Uterus (tissue), 2 donors: ENCODE results near the gene CHRNA5.

Source experiments
- POLR2A ChIP-seq, 2 donors: fragments of 450-650 bp; IDR thresholded peaks; one replicate each; pipeline ENCODE4 v1.6.1; 2016; ENCODE audit warnings: antibody characterized with exemption in 2 of 2, mild to moderate bottlenecking in 1 of 2, moderate library complexity in 1 of 2
- TF ChIP-seq, protein P1 (sequence below), 4 experiments: fragments of 200-600 bp in 2 of 4; fragments of 450-650 bp in 2 of 4; sonication (generic) in 2 of 4; IDR thresholded peaks; one replicate each; pipeline ENCODE4 v1.5.1; 2016 to 2019; ENCODE audit warnings: antibody characterized with exemption in 4 of 4, mild to moderate bottlenecking in 2 of 4, moderate library complexity in 1 of 4

- TF ChIP-seq, protein P1, sequence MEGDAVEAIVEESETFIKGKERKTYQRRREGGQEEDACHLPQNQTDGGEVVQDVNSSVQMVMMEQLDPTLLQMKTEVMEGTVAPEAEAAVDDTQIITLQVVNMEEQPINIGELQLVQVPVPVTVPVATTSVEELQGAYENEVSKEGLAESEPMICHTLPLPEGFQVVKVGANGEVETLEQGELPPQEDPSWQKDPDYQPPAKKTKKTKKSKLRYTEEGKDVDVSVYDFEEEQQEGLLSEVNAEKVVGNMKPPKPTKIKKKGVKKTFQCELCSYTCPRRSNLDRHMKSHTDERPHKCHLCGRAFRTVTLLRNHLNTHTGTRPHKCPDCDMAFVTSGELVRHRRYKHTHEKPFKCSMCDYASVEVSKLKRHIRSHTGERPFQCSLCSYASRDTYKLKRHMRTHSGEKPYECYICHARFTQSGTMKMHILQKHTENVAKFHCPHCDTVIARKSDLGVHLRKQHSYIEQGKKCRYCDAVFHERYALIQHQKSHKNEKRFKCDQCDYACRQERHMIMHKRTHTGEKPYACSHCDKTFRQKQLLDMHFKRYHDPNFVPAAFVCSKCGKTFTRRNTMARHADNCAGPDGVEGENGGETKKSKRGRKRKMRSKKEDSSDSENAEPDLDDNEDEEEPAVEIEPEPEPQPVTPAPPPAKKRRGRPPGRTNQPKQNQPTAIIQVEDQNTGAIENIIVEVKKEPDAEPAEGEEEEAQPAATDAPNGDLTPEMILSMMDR (IDR thresholded peaks at IDR 0.05), result no peak
- no peak for TF ChIP-seq POLR2A (IDR thresholded peaks at IDR 0.05)
These were observed 40.4 kb downstream of the CHRNA5 start for GRCh38 chr15:78605680-78606079.
